MM.1S (cell line): ENCODE measurements around the gene MAGEF1.

Experiments used
- CTCF ChIP-seq: fragments of 300-600 bp; sonication (generic); IDR thresholded peaks from 2 replicates; pipeline ENCODE4 v1.5.1; 2016; ENCODE audit warnings: antibody characterized with exemption, low read length, mixed read lengths
- EZH2 ChIP-seq: fragments of 300-600 bp; sonication (generic); optimal IDR thresholded peaks from 2 replicates; pipeline ENCODE3; 2017; ENCODE audit warnings: low read depth, mild to moderate bottlenecking, antibody characterized with exemption, low read length, mixed read lengths

GRCh38 chr3:184672977-184673870 lies 38.6 kb downstream of the MAGEF1 start:
- TF ChIP-seq EZH2 (no peak), CTCF (no peak)
